NCI-H510A treated with DMSO at 0.1 percent for 48 hours (cell line): Measurements from ENCODE around the gene ARMC9.
A peak's percentile ranks its signal among the peaks of the same experiment; 100 is the strongest.
"Not testable (repeated sequence)": the region's sequence is repeated elsewhere in the genome, so short reads cannot be mapped to it uniquely, and the experiment has no call there.

Experiments used
- DNase-seq: peaks from one replicate; lab custom pipeline; 2025; lab: John Stamatoyannopoulos, UW

ARMC9 gene

GRCh38 chr2:231287696-231288095 lies 89.3 kb downstream of the ARMC9 start:
- no peak for DNase-seq

- DNase-seq: no peak
Measured at GRCh38 chr2:231288590-231288989, 90.2 kb downstream of the ARMC9 start.

- DNase-seq: no peak
Measured at GRCh38 chr2:231290321-231291015, 92.0 kb downstream of the ARMC9 start.

- no peak for DNase-seq
Measured at GRCh38 chr2:231292472-231293134, 94.2 kb downstream of the ARMC9 start.

- no peak for DNase-seq
Measured at GRCh38 chr2:231293163-231293562, 94.7 kb downstream of the ARMC9 start.

GRCh38 chr2:231294116-231294515 lies 95.7 kb downstream of the ARMC9 start:
- DNase-seq: no peak

GRCh38 chr2:231294571-231295362 lies 96.3 kb downstream of the ARMC9 start:
- no peak for DNase-seq

- DNase-seq: no peak
Measured at GRCh38 chr2:231295363-231295655, 96.9 kb downstream of the ARMC9 start.

- DNase-seq: no peak
Measured at GRCh38 chr2:231296401-231296974, 98.1 kb downstream of the ARMC9 start.

GRCh38 chr2:231297108-231297908 lies 98.9 kb downstream of the ARMC9 start:
- peak; percentile 76 for DNase-seq

GRCh38 chr2:231298091-231298490 lies 99.7 kb downstream of the ARMC9 start:
- no peak for DNase-seq

GRCh38 chr2:231299267-231299666 lies 100.8 kb downstream of the ARMC9 start:
- DNase-seq: no peak

- no peak for DNase-seq
Measured at GRCh38 chr2:231300020-231300721, 101.7 kb downstream of the ARMC9 start.

GRCh38 chr2:231300722-231301076 lies 102.3 kb downstream of the ARMC9 start:
- no peak for DNase-seq

- not testable (repeated sequence) for DNase-seq
Measured at GRCh38 chr2:231304259-231304658, 105.8 kb downstream of the ARMC9 start.

GRCh38 chr2:231305221-231305620 lies 106.8 kb downstream of the ARMC9 start:
- no peak for DNase-seq

GRCh38 chr2:231306791-231307393 lies 108.5 kb downstream of the ARMC9 start:
- no peak for DNase-seq

GRCh38 chr2:231308219-231308618 lies 109.8 kb downstream of the ARMC9 start:
- no peak for DNase-seq

GRCh38 chr2:231308631-231309428 lies 110.4 kb downstream of the ARMC9 start:
- DNase-seq: no peak

GRCh38 chr2:231312066-231312465 lies 113.6 kb downstream of the ARMC9 start:
- DNase-seq: no peak
